Hypothalamus (tissue), 51 donors: ENCODE results near the gene OR10C1.

Experiments used
- DNase-seq, 51 donors: peaks; one replicate each; lab custom pipeline; 2025; lab: John Stamatoyannopoulos, UW

Gene OR10C1

DNA sequence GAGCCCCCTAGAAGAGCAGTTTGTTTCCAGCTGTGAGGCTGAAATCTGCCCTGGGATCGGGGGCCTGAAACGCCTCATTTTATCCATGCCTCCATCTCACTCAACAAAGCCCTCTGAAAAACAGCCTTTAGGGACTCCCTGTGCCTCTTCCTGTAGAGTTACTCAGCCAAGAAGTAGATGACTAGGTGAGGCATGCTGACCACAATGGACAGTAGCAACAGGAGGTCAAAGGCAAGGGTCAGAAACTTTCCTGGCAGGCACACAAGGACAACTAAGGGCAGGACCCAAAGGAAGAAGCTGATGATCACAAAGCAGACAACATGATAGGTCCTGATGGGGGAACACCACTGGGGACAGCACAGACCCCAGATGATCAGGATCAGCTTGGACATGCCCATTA, 35.9 kb downstream of the OR10C1 start:
- DNase-seq = no peak

DNA sequence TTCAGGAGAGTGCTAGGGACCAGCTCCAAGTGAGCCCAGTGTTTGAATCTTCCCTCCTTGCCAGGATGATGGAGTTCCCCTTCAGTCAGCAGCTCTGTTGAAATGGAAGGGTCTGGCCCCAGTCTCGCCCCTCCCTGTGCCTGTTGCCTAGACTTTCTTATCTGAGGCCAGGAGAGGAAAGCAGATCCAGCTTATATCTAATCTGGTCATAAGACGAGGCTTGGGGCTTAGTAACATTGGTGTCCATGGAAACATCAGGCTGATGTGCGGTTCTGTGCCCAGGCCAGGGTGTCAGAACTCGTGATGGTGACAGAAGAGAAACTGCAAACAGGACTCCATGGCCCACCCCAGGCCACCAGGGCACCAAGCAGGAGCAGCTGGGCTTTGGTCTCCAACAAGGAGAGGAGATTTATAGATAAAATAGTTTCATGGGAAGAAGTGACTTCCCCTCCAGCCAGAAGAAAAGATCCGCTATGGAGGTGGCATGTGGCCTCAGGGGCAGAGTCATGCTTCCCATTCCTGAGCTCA, 38.9 kb downstream of the OR10C1 start:
- no peak for DNase-seq

DNA sequence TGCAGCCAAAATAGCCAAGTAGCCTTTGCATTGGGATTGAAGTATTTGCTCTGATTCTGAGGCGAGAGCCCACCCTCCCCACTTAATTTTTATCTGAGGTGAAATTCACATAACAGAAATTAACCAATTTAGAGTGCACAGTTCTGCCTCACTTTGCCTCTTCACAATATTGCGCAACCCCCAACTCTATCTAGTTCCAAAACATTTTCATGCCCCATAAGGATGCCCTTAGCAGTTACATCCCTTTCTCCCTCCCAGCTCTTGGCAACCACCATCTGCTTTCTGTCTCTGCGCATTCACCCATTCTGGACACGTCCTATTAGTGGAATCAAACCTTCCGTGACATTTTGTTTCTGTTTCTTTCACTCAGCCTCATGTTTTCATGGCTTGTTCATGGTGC, 39.6 kb downstream of the OR10C1 start:
- no peak for DNase-seq

DNA sequence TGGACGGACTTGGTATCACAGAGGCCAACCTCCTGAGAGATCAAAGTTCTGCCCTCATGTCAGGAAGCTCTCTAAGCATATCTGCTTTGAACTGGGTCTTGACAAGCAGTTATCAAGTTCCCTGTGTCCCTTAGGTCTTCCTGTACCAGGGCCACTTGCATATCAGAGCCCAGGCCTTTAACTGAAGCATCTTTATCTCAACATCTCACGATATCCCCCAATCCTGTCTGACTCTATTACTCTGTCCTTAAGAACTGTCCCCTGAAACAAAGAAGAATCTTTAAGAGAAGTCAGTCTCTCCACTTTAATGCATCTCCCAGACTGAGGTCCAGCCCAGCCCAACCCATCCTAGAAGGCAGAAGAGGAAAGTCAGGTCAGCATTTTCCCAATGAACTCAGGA, 40.5 kb downstream of the OR10C1 start:
- no peak for DNase-seq

DNA sequence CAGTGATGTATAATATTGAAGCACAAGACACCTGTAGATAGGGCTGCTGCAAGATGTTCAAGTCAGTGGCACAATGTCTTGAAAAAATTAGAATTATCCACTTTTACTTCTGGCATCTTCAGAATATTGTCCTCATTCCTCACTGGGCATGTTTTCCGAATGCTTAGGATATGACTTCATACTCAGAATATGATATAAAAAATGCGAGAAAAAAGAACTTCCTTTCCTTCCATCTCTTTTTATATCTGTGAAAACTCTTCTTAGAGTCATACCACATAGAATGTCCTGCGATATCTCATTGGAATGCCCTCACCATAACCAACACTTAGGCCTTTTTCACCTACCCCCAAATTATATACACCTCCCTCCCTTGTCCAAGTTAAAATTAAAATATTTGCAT, 44.1 kb downstream of the OR10C1 start:
- DNase-seq = no peak

DNA sequence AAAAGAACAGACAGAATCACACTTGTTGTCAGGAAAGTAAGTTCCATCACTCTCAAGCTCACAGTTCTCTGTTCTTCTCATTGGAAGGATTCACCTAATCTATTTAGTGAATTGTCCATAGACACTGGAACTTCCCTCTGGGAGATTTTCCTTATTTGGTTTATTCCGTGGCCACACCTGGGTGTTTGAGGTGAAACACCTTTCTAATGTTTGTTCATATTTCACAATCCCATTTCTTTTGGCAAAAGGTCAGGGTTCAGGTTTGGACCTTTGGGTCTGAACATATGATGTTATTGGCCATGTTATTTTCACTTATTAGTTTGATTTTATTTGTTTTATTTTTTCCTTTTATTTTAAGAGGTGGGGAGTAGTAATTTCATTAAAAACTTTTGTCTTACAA, 44.6 kb downstream of the OR10C1 start:
- no peak for DNase-seq

DNA sequence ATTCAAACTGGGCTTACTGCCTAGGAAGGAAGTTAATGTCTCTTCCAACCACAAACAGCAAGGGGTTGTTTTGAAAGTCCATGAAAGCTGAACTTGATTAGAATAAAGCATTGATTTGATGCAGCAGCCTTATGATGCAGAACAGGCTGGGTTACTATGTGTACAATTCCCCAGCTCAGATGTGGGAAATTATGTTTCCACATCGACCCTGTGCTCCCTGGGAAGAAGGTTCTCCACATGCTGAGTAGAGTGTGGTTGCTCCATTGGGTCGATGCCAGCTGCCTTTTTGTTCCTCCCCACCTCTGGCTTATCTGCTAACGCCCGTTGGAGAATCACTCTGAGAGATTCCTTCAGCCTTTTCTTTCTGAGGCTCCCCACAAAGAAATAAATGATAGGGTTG, 47.5 kb downstream of the OR10C1 start:
- DNase-seq = no peak

DNA sequence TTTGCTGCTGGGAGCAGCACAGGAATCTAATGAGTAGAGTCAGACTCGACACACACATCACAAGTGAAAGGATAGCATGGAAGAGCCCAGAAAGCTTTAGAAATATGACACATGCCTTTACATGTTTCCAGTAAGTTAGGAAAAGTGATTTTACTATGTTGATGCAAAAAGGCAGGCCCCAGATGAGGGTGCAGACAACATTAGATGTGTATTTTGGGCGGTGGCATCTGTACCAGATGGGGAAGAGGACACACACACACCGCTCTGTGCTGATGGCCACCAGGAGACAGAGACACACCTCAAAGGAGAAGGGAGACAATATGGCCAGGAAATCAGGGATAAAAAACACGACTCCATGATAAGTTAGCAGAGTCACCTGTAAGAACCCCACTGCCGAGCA, 48.0 kb downstream of the OR10C1 start:
- no peak for DNase-seq

DNA sequence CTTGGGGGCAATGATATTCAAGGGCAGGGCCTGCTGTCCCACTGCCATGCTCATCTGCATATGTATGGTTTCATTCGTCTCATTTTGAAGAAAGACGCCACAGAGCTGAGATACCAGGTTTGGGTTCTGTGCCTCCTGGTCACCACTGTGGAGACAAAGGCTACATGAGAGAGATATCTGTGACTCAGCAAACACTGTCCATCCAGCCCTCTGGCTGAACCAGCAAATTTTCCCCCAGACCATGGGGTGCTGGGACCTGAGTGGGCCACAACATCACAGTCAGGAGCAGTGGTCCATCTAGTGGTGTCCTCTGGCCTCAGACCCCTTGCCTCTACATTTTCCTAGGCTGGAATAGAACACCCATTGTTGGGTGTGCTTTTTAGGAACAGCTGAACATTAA, 48.6 kb downstream of the OR10C1 start, which contains the start of gene MAS1L:
MAS1L (minus strand) TSS at position 297 of the 400 bp plus-strand sequence; CDS start at position 243, 54 bp downstream.
- no peak for DNase-seq

DNA sequence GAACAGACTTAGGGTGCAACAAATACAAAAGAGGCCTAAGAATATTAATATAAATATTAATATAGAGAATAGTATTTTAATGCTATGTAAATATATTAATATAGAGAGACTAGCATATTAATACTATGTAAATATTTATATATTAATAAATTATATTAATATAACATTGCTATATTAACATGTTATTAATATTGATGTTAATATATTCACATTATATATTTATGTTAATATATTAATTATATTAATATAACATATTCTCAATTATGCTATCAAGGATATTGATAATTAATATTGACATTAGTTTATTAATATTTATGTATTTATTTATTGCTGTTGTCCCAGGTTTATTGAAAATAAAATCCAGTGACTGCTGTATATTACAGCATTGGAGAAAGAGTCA, 49.8 kb downstream of the OR10C1 start:
- DNase-seq = no peak

DNA sequence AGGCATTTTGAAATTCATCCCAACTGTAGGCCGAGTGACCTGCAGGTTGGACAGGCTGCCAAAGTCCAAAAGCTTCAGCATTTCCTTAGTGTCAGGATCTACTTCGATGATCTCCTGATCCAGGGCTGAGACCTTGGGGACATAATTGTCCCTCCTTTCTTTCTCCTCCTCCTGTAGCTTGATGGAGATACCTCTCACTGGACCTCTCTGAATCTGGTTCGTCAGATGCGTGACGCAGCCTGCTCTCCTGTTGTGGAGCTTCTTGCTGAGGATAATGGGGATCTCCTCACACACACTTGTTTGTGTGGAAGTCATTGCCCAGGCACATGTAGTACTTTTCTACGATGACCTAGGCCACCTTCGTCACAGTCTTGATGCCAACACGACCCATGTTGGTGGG, 50.2 kb downstream of the OR10C1 start:
- DNase-seq = no peak

DNA sequence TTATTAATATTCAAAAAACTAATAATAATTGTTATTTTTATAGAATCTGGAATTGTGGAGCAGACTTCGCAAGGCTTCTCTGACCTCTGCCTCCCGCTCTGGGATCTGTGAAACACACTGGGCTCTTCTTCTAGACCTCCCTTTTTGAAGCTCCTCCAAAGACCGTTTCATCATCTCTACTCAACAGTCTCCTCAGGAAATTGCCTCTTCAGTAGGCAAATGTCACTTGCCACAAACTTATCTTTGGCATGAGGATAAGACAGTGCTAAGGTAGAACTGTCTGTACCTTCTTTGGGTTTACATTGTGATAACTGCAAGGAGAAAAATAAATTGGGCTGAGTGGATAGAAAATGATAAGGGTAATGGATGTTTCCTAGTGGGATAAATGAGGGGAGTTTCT, 50.9 kb downstream of the OR10C1 start:
- DNase-seq = no peak

DNA sequence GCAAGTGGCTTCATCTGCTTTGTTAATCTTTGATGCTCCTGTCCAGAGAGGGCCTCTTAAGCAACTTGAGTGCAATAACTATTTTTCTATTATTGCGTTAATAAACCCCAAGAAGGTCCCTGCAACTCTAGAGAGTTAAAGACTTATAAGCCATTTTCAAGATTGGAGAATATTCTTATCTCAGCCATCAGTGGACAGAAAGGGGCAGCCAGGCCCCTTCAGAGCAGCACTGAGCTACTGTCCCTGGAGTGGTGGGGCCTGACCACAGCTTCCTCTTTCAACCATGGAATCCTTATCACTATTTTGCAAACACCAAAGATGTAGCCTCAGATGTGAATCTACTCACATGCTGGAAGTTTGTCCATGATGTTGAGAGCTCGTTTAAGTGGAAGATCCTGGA, 51.4 kb downstream of the OR10C1 start:
- DNase-seq = no peak
